ENCODE data around the gene TXNDC11.

DNA sequence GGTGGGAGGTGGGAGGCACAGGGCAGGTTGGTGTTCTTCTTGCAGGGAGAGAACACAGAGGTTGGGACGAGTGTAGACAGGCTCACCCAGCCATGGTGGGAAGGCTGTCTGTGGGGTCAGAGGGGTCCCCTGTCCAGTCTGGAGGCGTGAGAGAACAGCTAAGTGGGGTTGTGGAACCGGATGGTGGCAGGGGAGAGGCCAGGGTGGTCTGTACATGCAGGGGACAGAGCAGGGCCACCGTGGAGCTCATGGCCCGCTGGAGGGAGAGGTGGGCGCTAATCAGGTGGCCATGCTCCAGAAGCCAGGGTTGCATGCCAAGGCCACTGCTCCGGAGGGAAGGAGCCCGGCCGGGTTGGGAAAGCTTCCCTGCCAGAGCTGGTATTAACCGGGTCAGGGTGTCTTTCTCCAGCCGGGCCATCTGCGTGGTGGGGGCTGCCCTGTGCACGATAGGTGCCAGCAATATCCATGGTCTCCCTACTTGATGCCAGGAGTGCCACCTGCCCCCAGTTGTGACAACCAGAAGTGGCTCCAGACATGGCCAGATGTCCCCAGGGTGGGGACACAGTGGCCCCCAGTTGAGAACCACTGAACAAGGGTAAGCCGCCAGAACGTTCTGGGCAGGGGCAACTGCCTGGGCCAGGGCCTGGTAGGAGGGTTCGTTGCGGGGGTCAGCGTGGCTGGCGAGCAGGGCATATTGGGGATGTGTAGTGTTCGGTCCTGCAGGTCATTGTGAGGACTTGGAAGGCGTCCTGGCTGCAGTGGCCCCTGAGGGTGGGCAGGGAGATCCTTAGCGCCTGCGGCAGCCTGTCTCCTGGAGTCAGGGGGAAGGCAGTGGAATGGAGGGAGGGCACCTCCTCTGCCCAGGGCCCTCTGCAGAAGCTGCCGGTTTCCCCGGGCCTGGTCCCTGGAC lies 69.3 kb downstream of the TXNDC11 start:
- TF ChIP-seq, protein P1, sequence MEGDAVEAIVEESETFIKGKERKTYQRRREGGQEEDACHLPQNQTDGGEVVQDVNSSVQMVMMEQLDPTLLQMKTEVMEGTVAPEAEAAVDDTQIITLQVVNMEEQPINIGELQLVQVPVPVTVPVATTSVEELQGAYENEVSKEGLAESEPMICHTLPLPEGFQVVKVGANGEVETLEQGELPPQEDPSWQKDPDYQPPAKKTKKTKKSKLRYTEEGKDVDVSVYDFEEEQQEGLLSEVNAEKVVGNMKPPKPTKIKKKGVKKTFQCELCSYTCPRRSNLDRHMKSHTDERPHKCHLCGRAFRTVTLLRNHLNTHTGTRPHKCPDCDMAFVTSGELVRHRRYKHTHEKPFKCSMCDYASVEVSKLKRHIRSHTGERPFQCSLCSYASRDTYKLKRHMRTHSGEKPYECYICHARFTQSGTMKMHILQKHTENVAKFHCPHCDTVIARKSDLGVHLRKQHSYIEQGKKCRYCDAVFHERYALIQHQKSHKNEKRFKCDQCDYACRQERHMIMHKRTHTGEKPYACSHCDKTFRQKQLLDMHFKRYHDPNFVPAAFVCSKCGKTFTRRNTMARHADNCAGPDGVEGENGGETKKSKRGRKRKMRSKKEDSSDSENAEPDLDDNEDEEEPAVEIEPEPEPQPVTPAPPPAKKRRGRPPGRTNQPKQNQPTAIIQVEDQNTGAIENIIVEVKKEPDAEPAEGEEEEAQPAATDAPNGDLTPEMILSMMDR (IDR thresholded peaks at IDR 0.05), result no peak
- no peak for TF ChIP-seq POLR2A (IDR thresholded peaks at IDR 0.05)

All from lower leg skin (tissue), 3 donors.